ENCODE results near the gene PPM1L. TPM values are rescaled to one million over a fixed set of nuclear protein-coding genes. Genes with fewer than 3 reads are reported as not detected.

PPM1L gene
- total RNA-seq, 1 donor from 2014 or later = 63.2 TPM

DNA sequence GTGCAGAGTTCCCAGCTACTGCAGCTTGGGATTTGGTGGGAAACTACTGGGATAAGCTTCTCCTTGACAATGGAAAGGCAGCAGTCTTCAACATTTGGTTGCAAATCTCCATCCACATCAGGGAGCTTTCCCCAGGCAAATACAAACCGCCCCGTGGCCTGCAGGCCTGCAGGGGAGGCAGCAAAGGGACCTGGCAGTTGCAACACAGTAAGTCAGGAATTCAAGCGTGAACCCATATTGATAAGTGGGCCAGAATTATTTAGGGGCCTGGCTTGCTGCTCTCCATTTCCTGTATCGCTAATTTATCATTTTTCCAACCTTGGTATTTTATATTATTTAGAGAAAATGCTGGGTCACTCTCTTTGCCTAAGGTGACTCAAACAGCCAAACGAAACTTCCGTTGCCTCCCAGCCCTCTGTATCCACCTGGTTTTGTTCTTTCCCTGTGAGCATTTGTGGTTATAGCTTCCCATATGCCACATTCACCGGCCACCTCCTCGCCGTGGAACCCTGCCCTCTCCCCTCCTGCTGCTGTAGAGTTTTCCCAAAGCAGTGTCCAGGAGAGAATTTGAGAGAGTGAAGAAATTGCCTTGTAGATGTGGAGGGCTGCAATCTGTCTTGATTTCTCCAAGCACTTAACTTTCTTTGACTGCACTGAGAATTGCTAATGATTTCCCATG is 314.4 kb downstream of the PPM1L start:
- no peak for DNase-seq (ENCODE audit: low spot score in 2 of 2)
- no peak for FAIRE-seq

- FAIRE-seq = no peak
- DNase-seq (ENCODE audit: low spot score in 2 of 2) = no peak
Observed at GRCh38 chr3:161070980-161071663, 315.1 kb downstream of the PPM1L start.

GRCh38 chr3:161072211-161072621 is 316.2 kb downstream of the PPM1L start:
- DNase-seq (ENCODE audit: low spot score in 2 of 2) (no peak), FAIRE-seq (no peak)

- DNase-seq (ENCODE audit: low spot score in 2 of 2) (no peak), FAIRE-seq (no peak)
Observed at GRCh38 chr3:161072751-161073150, 316.7 kb downstream of the PPM1L start.

DNA sequence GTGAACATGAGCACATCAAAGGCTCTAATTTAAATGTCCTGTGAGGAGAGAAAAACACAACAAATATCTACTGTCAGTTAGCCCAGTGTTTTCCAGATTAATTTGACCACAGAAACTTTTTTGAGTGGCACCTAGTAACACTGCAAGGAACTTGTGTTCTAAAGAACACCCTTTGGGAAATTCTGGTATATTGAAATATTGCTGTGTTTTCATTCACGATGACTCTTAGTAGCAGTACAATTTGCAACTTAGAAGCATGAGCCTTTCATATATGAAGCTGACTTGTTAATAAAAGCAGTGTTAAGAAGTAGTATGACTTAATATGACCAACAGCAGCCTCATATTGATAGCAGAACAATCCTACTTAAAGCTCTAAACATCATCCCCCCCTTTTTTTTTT is 317.1 kb downstream of the PPM1L start:
- FAIRE-seq = no peak

DNA sequence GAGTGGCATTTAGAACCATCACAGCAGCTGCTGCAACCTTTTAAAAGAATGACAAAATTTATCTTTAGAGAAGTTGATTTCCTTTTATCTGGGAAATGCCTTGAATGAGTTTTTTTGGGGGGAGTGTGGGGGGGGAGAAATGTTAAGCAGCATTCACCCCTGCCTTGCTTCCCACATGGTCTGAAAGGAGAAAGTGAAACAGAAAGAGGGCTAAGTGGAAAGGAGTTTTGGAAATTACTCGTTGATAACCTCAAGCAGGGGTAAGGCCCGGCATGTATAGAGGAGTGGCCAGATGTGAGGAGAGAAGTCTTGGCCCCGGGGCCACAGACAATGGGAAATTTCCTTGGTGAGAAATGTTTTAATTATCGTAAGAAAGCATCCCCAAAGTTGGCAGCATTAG is 325.6 kb downstream of the PPM1L start:
- DNase-seq (ENCODE audit: low spot score in 2 of 2) = no peak
- no peak for FAIRE-seq

More for the DNA sequence above, 317.1 kb downstream of the PPM1L start:
- no peak for DNase-seq (ENCODE audit: low spot score in 2 of 2)

DNA sequence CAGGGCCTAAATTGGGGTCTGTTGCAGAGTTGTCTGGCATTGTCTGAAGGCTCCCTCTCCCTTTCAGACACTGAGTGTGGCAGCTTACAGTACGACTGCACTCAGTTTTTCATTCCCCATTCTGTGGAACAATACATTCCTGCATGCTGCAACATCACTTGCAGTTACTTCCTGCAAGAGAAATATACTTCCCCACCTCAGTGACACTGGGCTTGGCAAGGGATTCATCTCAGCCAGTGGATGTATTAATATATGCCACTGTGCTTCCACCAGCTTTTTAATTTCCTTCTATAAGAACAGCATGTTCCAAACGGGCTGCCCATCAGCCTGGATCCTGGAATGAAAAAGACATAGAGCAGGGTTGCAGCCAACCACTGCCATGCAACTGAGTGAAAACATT is 326.0 kb downstream of the PPM1L start:
- no peak for FAIRE-seq

DNA sequence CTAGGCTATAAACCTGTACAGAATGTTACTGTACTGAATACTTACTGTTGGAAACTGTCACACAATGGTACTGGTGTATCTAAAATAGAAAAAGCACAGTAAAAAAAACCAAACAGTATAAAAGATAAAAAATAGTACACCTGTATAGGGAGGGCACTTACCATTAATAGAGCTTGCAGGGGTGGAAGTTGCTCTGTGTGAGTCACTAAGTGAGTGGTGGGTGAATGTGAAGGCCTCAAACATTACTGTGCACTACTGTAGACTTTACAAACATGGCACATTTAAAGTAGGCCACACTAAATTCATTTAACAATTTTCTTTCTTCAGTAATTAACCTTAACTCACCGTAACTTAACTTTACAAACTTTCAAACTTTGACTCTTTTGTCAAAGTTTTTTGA is 327.1 kb downstream of the PPM1L start:
- FAIRE-seq = no peak
- no peak for DNase-seq (ENCODE audit: low spot score in 2 of 2)

More for the DNA sequence above, 326.0 kb downstream of the PPM1L start:
- no peak for DNase-seq (ENCODE audit: low spot score in 2 of 2)

DNA sequence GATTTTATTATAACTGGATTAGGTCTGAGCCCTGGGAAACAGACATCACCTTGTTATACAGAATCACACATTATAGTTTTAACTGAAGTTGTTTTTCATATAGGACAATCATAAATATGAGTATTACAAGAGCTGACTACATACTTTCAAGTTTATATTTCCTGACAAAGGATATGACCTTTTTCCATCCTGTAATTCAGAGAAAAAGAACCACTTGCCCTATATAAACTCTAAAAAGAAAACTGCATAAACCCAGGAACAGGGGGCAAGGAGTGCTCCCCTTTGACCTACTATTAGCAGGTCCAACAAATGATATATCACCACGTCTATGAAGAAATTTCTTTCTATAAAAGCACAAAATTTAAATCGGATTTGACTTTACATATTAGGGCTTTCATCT is 328.2 kb downstream of the PPM1L start:
- FAIRE-seq (no peak), DNase-seq (ENCODE audit: low spot score in 2 of 2) (no peak)

DNA sequence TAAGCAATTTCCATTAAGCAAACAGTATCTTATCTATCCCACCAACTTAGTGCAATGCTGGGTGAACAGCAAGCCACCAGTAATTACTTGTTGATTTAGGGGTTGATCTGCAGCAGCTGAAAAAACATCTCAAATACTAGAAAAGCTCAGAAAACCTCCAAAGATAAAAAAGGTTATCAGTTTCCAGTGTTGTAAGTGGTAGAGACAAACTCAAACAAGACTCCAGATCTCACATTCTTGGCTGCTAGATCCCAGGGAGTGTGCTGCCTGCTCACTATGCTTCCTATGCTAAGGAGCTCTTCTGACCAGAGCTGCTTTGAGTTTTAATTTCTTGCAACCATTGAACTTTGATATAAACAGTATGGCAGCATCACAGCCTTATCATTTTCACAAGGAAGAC is 337.9 kb downstream of the PPM1L start:
- FAIRE-seq (no peak), DNase-seq (ENCODE audit: low spot score in 2 of 2) (no peak)

GRCh38 chr3:161096771-161097367 is 340.8 kb downstream of the PPM1L start:
- FAIRE-seq = no peak
- no peak for DNase-seq (ENCODE audit: low spot score in 2 of 2)

GRCh38 chr3:161100994-161101393 is 345.0 kb downstream of the PPM1L start:
- FAIRE-seq (no peak), DNase-seq (ENCODE audit: low spot score in 2 of 2) (no peak)

- FAIRE-seq = no peak
- DNase-seq (ENCODE audit: low spot score in 2 of 2) = no peak
Observed at GRCh38 chr3:161101609-161102008, 345.6 kb downstream of the PPM1L start.

- no peak for DNase-seq (ENCODE audit: low spot score in 2 of 2)
- FAIRE-seq = no peak
Observed at GRCh38 chr3:161103776-161104385, 347.9 kb downstream of the PPM1L start.

DNA sequence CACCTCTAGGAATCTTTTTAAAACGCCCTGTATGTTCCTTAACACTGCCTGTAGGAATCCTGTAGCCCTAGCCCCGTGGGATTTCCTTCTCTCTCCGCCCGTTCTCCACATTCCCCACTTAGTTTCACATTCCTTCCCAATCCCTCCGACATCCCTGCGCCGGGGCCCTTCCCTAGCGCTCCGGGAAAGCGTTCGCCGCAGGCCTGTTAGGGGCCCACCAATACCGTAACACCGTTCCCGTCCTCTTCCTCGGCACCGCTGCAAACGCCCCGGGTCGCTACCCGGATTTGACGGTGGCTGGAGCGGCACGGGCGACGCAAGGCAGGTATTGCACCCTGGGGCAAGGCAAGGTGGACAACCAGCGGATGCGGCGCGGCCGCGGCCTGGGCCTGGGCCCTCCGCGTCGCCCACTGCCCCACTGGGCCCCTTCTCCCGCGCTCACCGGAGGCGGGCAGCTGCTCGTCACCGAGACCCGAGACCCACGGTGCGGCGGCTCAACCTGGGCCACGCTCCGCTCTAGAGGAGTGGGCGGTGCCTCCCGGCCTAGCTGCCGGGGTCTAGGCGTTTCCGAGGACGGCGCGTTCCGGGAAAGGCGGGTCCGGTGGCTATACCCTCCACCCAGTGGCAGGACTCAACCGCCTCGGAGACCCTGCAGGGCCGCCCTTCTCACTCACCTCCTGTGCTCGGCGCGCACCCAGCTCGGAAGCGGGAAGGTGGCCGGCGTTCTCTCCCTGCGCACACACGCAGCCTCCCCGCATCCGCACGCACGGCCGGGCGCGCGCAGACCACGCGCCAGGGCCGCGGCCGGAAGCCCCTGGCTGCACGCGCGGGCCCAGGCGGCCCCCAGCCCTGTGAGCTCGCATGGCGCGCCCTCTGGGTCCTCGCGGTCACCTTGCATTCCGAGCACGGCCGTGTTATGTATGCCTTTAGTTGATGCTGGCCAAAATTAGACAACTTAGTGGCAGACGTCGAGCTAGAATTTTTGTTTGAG is 348.8 kb downstream of the PPM1L start, which contains the start of gene B3GALNT1:
Gene B3GALNT1 (minus strand): TSS at position 789 of the 991 bp plus-strand sequence. CDS start 18,595 bp downstream, outside the sequence.
- no peak for FAIRE-seq

DNA sequence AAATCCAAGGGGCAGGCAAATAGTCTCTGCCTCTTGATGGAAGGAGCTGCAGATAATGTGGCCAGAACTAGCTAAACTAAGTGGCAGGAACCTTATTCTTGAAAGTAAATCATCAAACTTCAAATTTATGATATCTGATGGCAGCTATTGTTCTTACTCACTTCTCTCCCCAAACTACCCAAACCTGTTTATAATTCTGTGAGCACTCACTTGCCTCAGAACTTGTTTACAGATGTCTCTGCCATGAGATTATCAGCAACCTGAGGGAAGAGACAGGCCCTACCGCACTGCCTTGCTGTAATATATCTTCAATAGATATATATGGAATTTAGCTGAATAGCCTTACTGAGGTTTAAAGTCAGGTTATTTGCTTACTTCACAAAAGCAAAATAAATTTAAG is 351.3 kb downstream of the PPM1L start:
- DNase-seq (ENCODE audit: low spot score in 2 of 2) (no peak), FAIRE-seq (no peak)

More for the DNA sequence above, 348.8 kb downstream of the PPM1L start, which contains the start of gene B3GALNT1:
- DNase-seq (ENCODE audit: low spot score in 2 of 2) = peak; percentile 44 to 64

- DNase-seq (ENCODE audit: low spot score in 2 of 2) = no peak
- no peak for FAIRE-seq
Observed at GRCh38 chr3:161108840-161109239, 352.8 kb downstream of the PPM1L start.

GRCh38 chr3:161117646-161118045 is 361.6 kb downstream of the PPM1L start:
- FAIRE-seq = no peak
- no peak for DNase-seq (ENCODE audit: low spot score in 2 of 2)

GRCh38 chr3:161126495-161126894 is 370.5 kb downstream of the PPM1L start:
- no peak for FAIRE-seq
- no peak for DNase-seq (ENCODE audit: low spot score in 2 of 2)
